GM23248 (cell line): ENCODE measurements around the gene STXBP6. TPM values are rescaled to one million over a fixed set of nuclear protein-coding genes. Genes with fewer than 3 reads are reported as not detected.

Experiments
- DNase-seq: peaks from one replicate; pipeline ENCODE4 v3.0.0-alpha.2; 2015
- H2AFZ ChIP-seq: fragments of 200-600 bp; sonication (generic); 2 replicates; pipeline ENCODE4 v1.6.1; 2016; ENCODE audit warnings: antibody characterized with exemption
- H3F3A ChIP-seq: fragments of 200-600 bp; sonication (generic); 2 replicates; pipeline ENCODE4 v1.6.1; 2016; ENCODE audit warnings: mild to moderate bottlenecking, antibody characterized with exemption, mixed run types; ENCODE audit not compliant: insufficient read depth
- H3K27ac ChIP-seq: fragments of 200-600 bp; sonication (generic); 2 replicates; pipeline ENCODE4 v1.5.1; 2016; ENCODE audit warnings: mild to moderate bottlenecking
- H3K27me3 ChIP-seq: fragments of 200-600 bp; sonication (generic); replicated peaks from 2 replicates; pipeline ENCODE4 v1.6.1; 2016; ENCODE audit warnings: mild to moderate bottlenecking; ENCODE audit not compliant: insufficient read depth
- H3K36me3 ChIP-seq: fragments of 200-600 bp; sonication (generic); 2 replicates; pipeline ENCODE4 v1.6.1; 2016; ENCODE audit warnings: low read depth, mild to moderate bottlenecking
- H3K4me1 ChIP-seq: fragments of 200-600 bp; sonication (generic); 2 replicates; pipeline ENCODE4 v1.6.1; 2016; ENCODE audit warnings: mild to moderate bottlenecking; ENCODE audit not compliant: insufficient read depth
- H3K4me2 ChIP-seq: fragments of 200-600 bp; sonication (generic); one replicate; pipeline ENCODE4 v1.6.1; 2016; ENCODE audit warnings: mild to moderate bottlenecking; ENCODE audit not compliant: unreplicated experiment
- H3K4me3 ChIP-seq: fragments of 200-600 bp; sonication (generic); 2 replicates; pipeline ENCODE4 v1.5.1; 2016; ENCODE audit warnings: mild to moderate bottlenecking
- H3K79me2 ChIP-seq: fragments of 200-600 bp; sonication (generic); 2 replicates; pipeline ENCODE4 v1.6.1; 2016; ENCODE audit warnings: mild to moderate bottlenecking; ENCODE audit not compliant: insufficient read depth
- H3K9ac ChIP-seq: fragments of 200-600 bp; sonication (generic); 2 replicates; pipeline ENCODE4 v1.6.1; 2016; ENCODE audit warnings: mild to moderate bottlenecking
- H3K9me2 ChIP-seq: fragments of 200-600 bp; sonication (generic); 2 replicates; pipeline ENCODE4 v1.6.1; 2016; ENCODE audit warnings: mixed run types, mild to moderate bottlenecking, moderate library complexity; ENCODE audit not compliant: insufficient read depth
- H3K9me3 ChIP-seq: fragments of 200-600 bp; sonication (generic); one replicate; pipeline ENCODE4 v1.6.1; 2017; ENCODE audit warnings: low read depth
- H4K20me1 ChIP-seq: fragments of 200-600 bp; sonication (generic); 2 replicates; pipeline ENCODE4 v1.6.0; 2016; ENCODE audit not compliant: insufficient read depth
- EZH2 ChIP-seq: fragments of 200-600 bp; sonication (generic); IDR thresholded peaks from 2 replicates; pipeline ENCODE4 v1.6.1; 2018; ENCODE audit warnings: antibody characterized with exemption, mild to moderate bottlenecking; ENCODE audit not compliant: insufficient read depth, poor library complexity, severe bottlenecking
- EZH2phosphoT487 ChIP-seq: fragments of 200-600 bp; sonication (generic); IDR thresholded peaks from 2 replicates; pipeline ENCODE4 v1.6.1; 2018; ENCODE audit warnings: antibody characterized with exemption, moderate library complexity, mild to moderate bottlenecking, low read depth; ENCODE audit not compliant: insufficient read depth
- WGBS, 2 experiments: methylation state at CpG; one replicate each; pipeline ENCODE4 v1.1.6; 2015 to 2017; ENCODE audit warnings: low lambda C conversion rate in 2 of 2, low coverage in 1 of 2; ENCODE audit errors: missing lambda C conversion rate in 2 of 2; 5-methylcytosine and 5-hydroxymethylcytosine counted together
- in situ Hi-C: fragments of 300-500 bp; cut with MboI; formaldehyde crosslinking; loops from 2 replicates; pipeline ENCODE4 v1.15.0; 2020
- polyA plus RNA-seq: library from polyadenylated mRNA; unstranded; fragments of >200 nt; fragmentation: Nextera tagmentation; extraction: Ambion mirVana; gene quantifications from 2 replicates; pipeline ENCODE4 v1.2.1, GENCODE V29; 2016
- total RNA-seq: library from RNA; depleted of rRNA; stranded (reverse); fragments of >200 nt; shearing (Covaris generic); gene quantifications from 2 replicates; pipeline ENCODE4 v1.2.3, GENCODE V29; 2014

The STXBP6 gene
- total and polyA plus RNA-seq, 2 experiments from 2014 or later, result 13.9 to 19.6 TPM

- Histone ChIP-seq H3K79me2 (peaks cover 9% of the 10 kb centered on the region; the same call in 1 of the 2 replicates), H3K4me2 (no peak overlapping the region), H2AFZ (no peak overlapping the region), H3K27ac (no peak overlapping the region), H3F3A (no peaks in the 10 kb centered on the region), H3K36me3 (no peaks in the 10 kb centered on the region; the same call in 1 of the 2 replicates), H3K4me1 (no peaks in the 10 kb centered on the region), H3K4me3 (no peak overlapping the region), H3K27me3 (no peaks in the 10 kb centered on the region), H3K9ac (no peak overlapping the region), H4K20me1 (0 out of 2 replicates have a peak, but pooled peaks cover 5% of the 10 kb centered on the region), H3K9me2 (no peaks in the 10 kb centered on the region), H3K9me3 (no peaks in the 10 kb centered on the region)
- 76% methylated on average over 2 of the region's 2 CpGs for WGBS, 2 experiments
- TF ChIP-seq EZH2phosphoT487 (no peak), EZH2 (no peak)
- in situ Hi-C loops, result no loop called here
- no peak for DNase-seq
Observed at GRCh38 chr14:24975393-24975792, 74.6 kb downstream of the STXBP6 start.

- H3K4me3 ChIP-seq, result no peak overlapping the region
- H3K9me2 ChIP-seq, result no peaks in the 10 kb centered on the region
- 95 to 96% methylated on average over 2 of the region's 2 CpGs for WGBS, 2 experiments
- H3K36me3 ChIP-seq, result no peaks in the 10 kb centered on the region; the same call in 1 of the 2 replicates
- peaks cover 5% of the 10 kb centered on the region; the same call in 1 of the 2 replicates for H3K79me2 ChIP-seq
- TF ChIP-seq EZH2 (no peak), EZH2phosphoT487 (no peak)
- H3K9ac ChIP-seq, result no peak overlapping the region
- no peak for DNase-seq
- no peak overlapping the region for H2AFZ ChIP-seq
- no peak overlapping the region for H3K4me2 ChIP-seq
- in situ Hi-C loops, result no loop called here
- no peaks in the 10 kb centered on the region for H3K27me3 ChIP-seq
- no peak overlapping the region for H3K27ac ChIP-seq
- 0 out of 2 replicates have a peak, but pooled peaks cover 5% of the 10 kb centered on the region for H4K20me1 ChIP-seq
- H3F3A ChIP-seq, result no peaks in the 10 kb centered on the region
- no peaks in the 10 kb centered on the region for H3K9me3 ChIP-seq
- no peaks in the 10 kb centered on the region for H3K4me1 ChIP-seq
Observed at GRCh38 chr14:24974591-24975374, 75.2 kb downstream of the STXBP6 start.

GRCh38 chr14:24972844-24973243, 77.1 kb downstream of the STXBP6 start:
- 78 to 83% methylated on average over 3 of the region's 3 CpGs for WGBS, 2 experiments

GRCh38 chr14:24971255-24971654, 78.7 kb downstream of the STXBP6 start:
- H3K27ac ChIP-seq, result no peak overlapping the region
- H3K4me3 ChIP-seq, result no peak overlapping the region
- H3K4me1 ChIP-seq, result peaks cover 6% of the 10 kb centered on the region
- H3K36me3 ChIP-seq, result no peaks in the 10 kb centered on the region; the same call in 1 of the 2 replicates
- TF ChIP-seq EZH2, result no peak
- no peak for TF ChIP-seq EZH2phosphoT487
- H3F3A ChIP-seq, result peaks cover 10% of the 10 kb centered on the region
- H2AFZ ChIP-seq, result no peak overlapping the region
- H3K27me3 ChIP-seq, result no peaks in the 10 kb centered on the region
- no peak for DNase-seq
- no peaks in the 10 kb centered on the region for H3K9me3 ChIP-seq
- H3K9me2 ChIP-seq, result no peaks in the 10 kb centered on the region
- in situ Hi-C loops, result no loop called here
- H3K9ac ChIP-seq, result no peak overlapping the region
- H4K20me1 ChIP-seq, result no peaks in the 10 kb centered on the region
- H3K79me2 ChIP-seq, result peaks cover 9% of the 10 kb centered on the region; the same call in 1 of the 2 replicates
- no peak overlapping the region for H3K4me2 ChIP-seq

More at GRCh38 chr14:24972844-24973243, 77.1 kb downstream of the STXBP6 start:
- no peak overlapping the region for H3K9ac ChIP-seq
- no peaks in the 10 kb centered on the region for H3K4me1 ChIP-seq
- no peak overlapping the region for H3K4me2 ChIP-seq
- DNase-seq, result no peak
- no peaks in the 10 kb centered on the region for H3K9me3 ChIP-seq
- H3K4me3 ChIP-seq, result no peak overlapping the region
- H3K79me2 ChIP-seq, result peaks cover 5% of the 10 kb centered on the region; the same call in 1 of the 2 replicates
- H3K9me2 ChIP-seq, result no peaks in the 10 kb centered on the region
- no peaks in the 10 kb centered on the region for H3F3A ChIP-seq
- no peaks in the 10 kb centered on the region for H3K27me3 ChIP-seq
- in situ Hi-C loops, result no loop called here
- 0 out of 2 replicates have a peak, but pooled peaks cover 5% of the 10 kb centered on the region for H4K20me1 ChIP-seq
- H3K27ac ChIP-seq, result no peak overlapping the region
- no peaks in the 10 kb centered on the region; the same call in 1 of the 2 replicates for H3K36me3 ChIP-seq
- no peak for TF ChIP-seq EZH2phosphoT487
- TF ChIP-seq EZH2, result no peak
- H2AFZ ChIP-seq, result no peak overlapping the region
